Hematopoietic multipotent progenitor cell (in vitro differentiated cells): ENCODE data around the gene SSX2IP. TPM values are rescaled to one million over a fixed set of nuclear protein-coding genes. Genes with fewer than 3 reads are reported as not detected.

Experiments
- DNase-seq, 3 donors: peaks; one replicate each; pipeline ENCODE4 v3.0.0-alpha.2; 2011 to 2015; ENCODE audit warnings: low read depth in 2 of 3, low spot score in 2 of 3
- total RNA-seq: library from RNA; depleted of rRNA; stranded (reverse); fragments of >200 nt; gene quantifications from one replicate; pipeline ENCODE4 v1.2.3, GENCODE V29; 2012

Gene SSX2IP
- total RNA-seq, 1 donor, result 4.8 TPM

- DNase-seq, result no peak
These were observed 20.9 kb upstream of the SSX2IP start for GRCh38 chr1:84711121-84711520.

- no peak for DNase-seq
These were observed 18.9 kb upstream of the SSX2IP start for GRCh38 chr1:84709131-84709530.

GRCh38 chr1:84708031-84708430 is 17.8 kb upstream of the SSX2IP start:
- DNase-seq, result no peak

- DNase-seq, result no peak
These were observed 15.3 kb upstream of the SSX2IP start for GRCh38 chr1:84705513-84705912.

- DNase-seq, result peak in 1 of 3 donors; percentile 55
These were observed 14.7 kb upstream of the SSX2IP start for GRCh38 chr1:84704872-84705417.

GRCh38 chr1:84703431-84703830 is 13.2 kb upstream of the SSX2IP start:
- DNase-seq, result no peak

- no peak for DNase-seq
These were observed 11.9 kb upstream of the SSX2IP start for GRCh38 chr1:84702143-84702542.

GRCh38 chr1:84701376-84701775 is 11.1 kb upstream of the SSX2IP start:
- DNase-seq, result no peak

- DNase-seq, result no peak
These were observed 9.8 kb upstream of the SSX2IP start for GRCh38 chr1:84700070-84700469.

GRCh38 chr1:84698151-84699110 is 8.2 kb upstream of the SSX2IP start:
- DNase-seq, result no peak

- no peak for DNase-seq
These were observed 3.5 kb upstream of the SSX2IP start for GRCh38 chr1:84693785-84694184.

GRCh38 chr1:84693005-84693404 is 2.7 kb upstream of the SSX2IP start:
- DNase-seq, result peak in 1 of 3 donors; percentile 58

GRCh38 chr1:84692391-84692790 is 2.1 kb upstream of the SSX2IP start:
- DNase-seq, result no peak

GRCh38 chr1:84691122-84691783 is 992 bp upstream of the SSX2IP start:
- no peak for DNase-seq

- peak in 2 of 3 donors; percentile 67 to 68 for DNase-seq
These were observed 506 bp downstream of the SSX2IP start for GRCh38 chr1:84689514-84690396.

GRCh38 chr1:84688463-84689061 is 1.7 kb downstream of the SSX2IP start:
- peak in 1 of 3 donors; percentile 31 for DNase-seq

GRCh38 chr1:84687714-84688462 is 2.4 kb downstream of the SSX2IP start:
- no peak for DNase-seq

- no peak for DNase-seq
These were observed 4.0 kb downstream of the SSX2IP start for GRCh38 chr1:84686223-84686622.

- no peak for DNase-seq
These were observed 6.8 kb downstream of the SSX2IP start for GRCh38 chr1:84683508-84683907.
